Activated CD4-positive, alpha-beta T cell treated with anti-CD3 and anti-CD28 coated beads, Interleukin-2, amount 50 U/mL, for 4 hours (primary cell): ENCODE data around the gene FAM228A.

Experiments used
- DNase-seq, 2 experiments: peaks; one replicate each; pipeline ENCODE4 v3.0.0-alpha.2; 2020

The FAM228A gene

GRCh38 chr2:24231461-24231881, 56.6 kb downstream of the FAM228A start:
- no peak for DNase-seq

- DNase-seq, result no peak
Measured at GRCh38 chr2:24233321-24233720, 58.5 kb downstream of the FAM228A start.

GRCh38 chr2:24237313-24237712, 62.5 kb downstream of the FAM228A start:
- no peak for DNase-seq

- DNase-seq, result no peak
Measured at GRCh38 chr2:24238158-24238557, 63.3 kb downstream of the FAM228A start.

GRCh38 chr2:24239553-24239952, 64.7 kb downstream of the FAM228A start:
- no peak for DNase-seq
